Erythroblast (primary cell): Measurements from ENCODE around the gene SWI5.

Source experiments
- GATA1 ChIP-seq: IDR thresholded peaks from 2 replicates; pipeline ENCODE4 v1.6.1; 2011; ENCODE audit warnings: low read depth, mild to moderate bottlenecking, control low read depth, low read length, moderate library complexity
- POLR2A ChIP-seq: IDR thresholded peaks from 2 replicates; pipeline ENCODE4 v1.6.1; 2011; ENCODE audit warnings: mild to moderate bottlenecking, low read length

- no peak for TF ChIP-seq POLR2A
- no peak for TF ChIP-seq GATA1
These were observed 38.6 kb downstream of the SWI5 start for GRCh38 chr9:128314697-128315096.
